Spleen (tissue), 11 donors: ENCODE data around the gene C16orf92. TPM values are rescaled to one million over a fixed set of nuclear protein-coding genes. Genes with fewer than 3 reads are reported as not detected.
A peak's percentile ranks its signal among the peaks of the same experiment; 100 is the strongest.

Source experiments
- DNase-seq: peaks from one replicate; pipeline ENCODE4 v3.0.0-alpha.2; 2020
- H3K27ac ChIP-seq, 8 donors: fragments of 200-600 bp; sonication (generic) in 7 of 8; 1 replicate in 4 of 8; 2 replicates in 4 of 8; pipeline versions ENCODE4 v1.5.0 to v1.8.0; 2016 to 2021; ENCODE audit warnings: inconsistent platforms in 4 of 8, mild to moderate bottlenecking in 4 of 8, moderate library complexity in 1 of 8
- H3K27me3 ChIP-seq, 7 donors: fragments of 200-600 bp; sonication (generic) in 6 of 7; replicated peaks in 1 of 7; 1 replicate in 4 of 7; 2 replicates in 3 of 7; pipeline versions ENCODE4 v1.5.0 to v1.8.0; 2016 to 2021; ENCODE audit warnings: inconsistent platforms in 3 of 7, mild to moderate bottlenecking in 1 of 7
- H3K36me3 ChIP-seq, 6 donors: fragments of 200-600 bp; sonication (generic) in 5 of 6; 1 replicate in 4 of 6; 2 replicates in 2 of 6; pipeline versions ENCODE4 v1.5.0 to v1.8.0; 2016 to 2021; ENCODE audit warnings: inconsistent platforms in 2 of 6
- H3K4me1 ChIP-seq, 6 donors: fragments of 200-600 bp; sonication (generic) in 5 of 6; 1 replicate in 3 of 6; 2 replicates in 3 of 6; pipeline versions ENCODE4 v1.5.0 to v1.8.0; 2016 to 2021; ENCODE audit warnings: inconsistent platforms in 3 of 6
- H3K4me3 ChIP-seq, 8 donors: fragments of 200-600 bp; sonication (generic) in 7 of 8; 1 replicate in 4 of 8; 2 replicates in 4 of 8; pipeline versions ENCODE4 v1.5.0 to v1.8.0; 2016 to 2021; ENCODE audit warnings: inconsistent platforms in 4 of 8, mild to moderate bottlenecking in 4 of 8, moderate library complexity in 2 of 8
- H3K9me3 ChIP-seq, 8 donors: fragments of 200-600 bp; sonication (generic) in 7 of 8; 1 replicate in 4 of 8; 2 replicates in 4 of 8; pipeline versions ENCODE4 v1.5.0 to v1.8.0; 2016 to 2021; ENCODE audit warnings: inconsistent platforms in 4 of 8
- POLR2A ChIP-seq, 3 donors: fragments of 450-650 bp; IDR thresholded peaks; one replicate each; pipeline ENCODE4 v1.5.1; 2017; ENCODE audit warnings: antibody characterized with exemption in 3 of 3, mild to moderate bottlenecking in 1 of 3
- POLR2AphosphoS5 ChIP-seq, 3 donors: sonication (generic); formaldehyde crosslinking; IDR thresholded peaks; one replicate each; pipeline ENCODE4 v1.5.1; 2017; ENCODE audit warnings: antibody characterized with exemption in 3 of 3
- WGBS, 5 donors: extraction: QIAGEN DNeasy Blood & Tissue Kit in 3 of 5; methylation state at CpG; one replicate each; pipeline versions ENCODE4 v1.1.5 to v1.1.7; 2013 to 2018; 5-methylcytosine and 5-hydroxymethylcytosine counted together
- intact Hi-C: fragments of 100-400 bp; cut with DNase I; formaldehyde crosslinking; loops from one replicate; pipeline ENCODE4 v1.15.0; 2023; ENCODE audit warnings: low total_unique reads
- polyA plus RNA-seq, 3 donors: library from polyadenylated mRNA; stranded (reverse); fragments of 200-250 nt; gene quantifications; one replicate each; pipeline ENCODE4 v1.2.1, GENCODE V29; 2013
- total RNA-seq, 7 donors: library from RNA; depleted of rRNA in 3 of 7; stranded (reverse); fragments of >200 nt in 3 of 7; fragmentation: NEBNext Ultra II Directional in 4 of 7; extraction: Animal tissue kit (Norgen Biotek cat#: 25700) in 4 of 7; gene quantifications; one replicate each; pipeline versions ENCODE4 v1.1.0 to v1.2.1, GENCODE V29; 2016 to 2021
- TF ChIP-seq, protein P1 (sequence below), 11 experiments: fragments of 200-600 bp in 7 of 11; fragments of 450-650 bp in 4 of 11; sonication (generic) in 4 of 11; IDR thresholded peaks in 8 of 11; conservative IDR thresholded peaks in 3 of 11; 1 replicate in 7 of 11; 2 replicates in 4 of 11; pipeline versions ENCODE4 v1.4.0 to v1.8.0; 2016 to 2021; ENCODE audit warnings: antibody characterized with exemption in 11 of 11, inconsistent platforms in 4 of 11, mild to moderate bottlenecking in 1 of 11
- donor health status: healthy with polysubstance abuse.
- donor health status: DM: no; HTN: no; CAD: no; lungs with moderate emphysema.
- donor health status: DM: no; HTN: no; CAD: no.
- donor health status: Bipolar disorder and iron deficiency.
- donor health status: healthy.
- donor health status: DM: no; HTN: no; CAD: no.
- donor health status: DM: yes; HTN: yes; CAD: no.

The C16orf92 gene
- total and polyA plus RNA-seq, 10 donors: not detected

- peak; percentile 69 for DNase-seq
- Histone ChIP-seq H3K27ac (no peak overlapping the region), H3K9me3 (no peaks in the 10 kb centered on the region), H3K4me3 (no peak overlapping the region), H3K36me3 (peaks cover 11 to 100% (median 99%) of the 10 kb centered on the region in 6 donors), H3K4me1 (no peaks in the 10 kb centered on the region), H3K27me3 (no peaks in the 10 kb centered on the region)
- intact Hi-C loops: no loop called here
- WGBS, 5 donors: 94 to 98% (median 95%) methylated on average over 13 to 35 of the region's 35 CpGs
- TF ChIP-seq, protein P1, sequence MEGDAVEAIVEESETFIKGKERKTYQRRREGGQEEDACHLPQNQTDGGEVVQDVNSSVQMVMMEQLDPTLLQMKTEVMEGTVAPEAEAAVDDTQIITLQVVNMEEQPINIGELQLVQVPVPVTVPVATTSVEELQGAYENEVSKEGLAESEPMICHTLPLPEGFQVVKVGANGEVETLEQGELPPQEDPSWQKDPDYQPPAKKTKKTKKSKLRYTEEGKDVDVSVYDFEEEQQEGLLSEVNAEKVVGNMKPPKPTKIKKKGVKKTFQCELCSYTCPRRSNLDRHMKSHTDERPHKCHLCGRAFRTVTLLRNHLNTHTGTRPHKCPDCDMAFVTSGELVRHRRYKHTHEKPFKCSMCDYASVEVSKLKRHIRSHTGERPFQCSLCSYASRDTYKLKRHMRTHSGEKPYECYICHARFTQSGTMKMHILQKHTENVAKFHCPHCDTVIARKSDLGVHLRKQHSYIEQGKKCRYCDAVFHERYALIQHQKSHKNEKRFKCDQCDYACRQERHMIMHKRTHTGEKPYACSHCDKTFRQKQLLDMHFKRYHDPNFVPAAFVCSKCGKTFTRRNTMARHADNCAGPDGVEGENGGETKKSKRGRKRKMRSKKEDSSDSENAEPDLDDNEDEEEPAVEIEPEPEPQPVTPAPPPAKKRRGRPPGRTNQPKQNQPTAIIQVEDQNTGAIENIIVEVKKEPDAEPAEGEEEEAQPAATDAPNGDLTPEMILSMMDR (IDR thresholded peaks at IDR 0.05 in 8 of 11, conservative IDR thresholded peaks at IDR 0.05 in 3 of 11): no peak
- peak in 1 of 3 donors; percentile 19 for TF ChIP-seq POLR2AphosphoS5 (IDR thresholded peaks at IDR 0.05)
Observed at GRCh38 chr16:29987371-29988085, 35.5 kb upstream of the C16orf92 start.

DNA sequence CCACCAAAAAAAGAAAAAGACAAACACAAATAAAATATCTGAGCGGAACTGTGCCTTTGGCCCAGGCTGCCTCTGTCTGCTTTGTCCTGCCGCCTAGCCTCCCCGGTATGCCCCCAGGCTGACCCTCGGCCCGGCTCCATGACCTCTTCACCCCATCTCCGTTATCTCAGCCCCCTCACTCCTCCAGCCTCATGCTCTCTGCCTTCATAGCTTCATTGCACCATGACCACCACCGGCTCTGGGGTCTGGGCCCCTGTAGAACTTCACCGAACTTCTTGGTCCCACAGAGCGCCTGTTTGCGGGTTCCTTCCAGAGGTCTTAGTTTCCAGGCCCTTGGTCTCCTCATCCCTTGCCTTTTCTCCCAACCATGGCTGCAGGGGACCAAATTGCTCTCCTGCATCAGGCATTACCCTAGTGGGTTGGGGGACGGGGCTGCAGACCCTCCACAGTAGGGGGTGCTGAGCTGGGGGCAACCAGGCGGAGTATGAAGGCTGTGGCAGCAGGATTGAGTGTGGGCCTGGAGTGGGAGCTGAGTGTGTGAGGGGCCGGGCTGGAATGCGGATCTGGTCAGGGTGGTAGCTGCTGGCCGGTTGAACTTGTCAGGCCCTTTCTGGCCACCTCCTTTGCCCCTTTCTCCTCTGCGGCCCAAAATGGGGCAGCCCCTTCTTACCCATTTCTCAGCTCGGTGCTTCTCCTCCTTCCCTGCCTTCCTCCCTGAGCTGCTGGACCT, 34.5 kb upstream of the C16orf92 start:
- Histone ChIP-seq H3K27ac (no peak overlapping the region), H3K27me3 (no peaks in the 10 kb centered on the region), H3K9me3 (no peaks in the 10 kb centered on the region), H3K4me3 (no peak overlapping the region), H3K4me1 (peaks cover 0 to 7% (median 1%) of the 10 kb centered on the region in 6 donors), H3K36me3 (peaks cover 7 to 100% (median 99%) of the 10 kb centered on the region in 6 donors)
- 88 to 93% (median 93%) methylated on average over 16 to 17 of the region's 17 CpGs for WGBS, 5 donors
- DNase-seq: peak; percentile 47
- intact Hi-C loops: no loop called here
- TF ChIP-seq POLR2AphosphoS5 (IDR thresholded peaks at IDR 0.05) (peak in 1 of 3 donors; percentile 23), POLR2A (IDR thresholded peaks at IDR 0.05) (no peak)
- TF ChIP-seq, protein P1 (IDR thresholded peaks at IDR 0.05 in 8 of 11, conservative IDR thresholded peaks at IDR 0.05 in 3 of 11): no peak

- H3K9me3 ChIP-seq: no peaks in the 10 kb centered on the region
- peak; percentile 49 for DNase-seq
- H3K27ac ChIP-seq: no peak overlapping the region
- intact Hi-C loops: no loop called here
- WGBS, 5 donors: 86 to 92% (median 88%) methylated on average over 23 of the region's 23 CpGs
- H3K36me3 ChIP-seq: peaks cover 4 to 97% (median 93%) of the 10 kb centered on the region in 6 donors
- H3K27me3 ChIP-seq: no peaks in the 10 kb centered on the region
- H3K4me3 ChIP-seq: no peak overlapping the region
- TF ChIP-seq, protein P1 (IDR thresholded peaks at IDR 0.05 in 8 of 11, conservative IDR thresholded peaks at IDR 0.05 in 3 of 11): no peak
- TF ChIP-seq POLR2A (IDR thresholded peaks at IDR 0.05) (no peak), POLR2AphosphoS5 (IDR thresholded peaks at IDR 0.05) (peak in 2 of 3 donors; percentile 23 to 32)
- H3K4me1 ChIP-seq: peaks cover 3 to 15% (median 7%) of the 10 kb centered on the region in 6 donors
Observed at GRCh38 chr16:29989111-29989858, 33.7 kb upstream of the C16orf92 start.
